ENCODE data around the gene CTNNBIP1.

- TF ChIP-seq, protein P1, sequence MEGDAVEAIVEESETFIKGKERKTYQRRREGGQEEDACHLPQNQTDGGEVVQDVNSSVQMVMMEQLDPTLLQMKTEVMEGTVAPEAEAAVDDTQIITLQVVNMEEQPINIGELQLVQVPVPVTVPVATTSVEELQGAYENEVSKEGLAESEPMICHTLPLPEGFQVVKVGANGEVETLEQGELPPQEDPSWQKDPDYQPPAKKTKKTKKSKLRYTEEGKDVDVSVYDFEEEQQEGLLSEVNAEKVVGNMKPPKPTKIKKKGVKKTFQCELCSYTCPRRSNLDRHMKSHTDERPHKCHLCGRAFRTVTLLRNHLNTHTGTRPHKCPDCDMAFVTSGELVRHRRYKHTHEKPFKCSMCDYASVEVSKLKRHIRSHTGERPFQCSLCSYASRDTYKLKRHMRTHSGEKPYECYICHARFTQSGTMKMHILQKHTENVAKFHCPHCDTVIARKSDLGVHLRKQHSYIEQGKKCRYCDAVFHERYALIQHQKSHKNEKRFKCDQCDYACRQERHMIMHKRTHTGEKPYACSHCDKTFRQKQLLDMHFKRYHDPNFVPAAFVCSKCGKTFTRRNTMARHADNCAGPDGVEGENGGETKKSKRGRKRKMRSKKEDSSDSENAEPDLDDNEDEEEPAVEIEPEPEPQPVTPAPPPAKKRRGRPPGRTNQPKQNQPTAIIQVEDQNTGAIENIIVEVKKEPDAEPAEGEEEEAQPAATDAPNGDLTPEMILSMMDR (IDR thresholded peaks at IDR 0.05; ENCODE audit: low read depth, low read length, missing input control): no peak
- TF ChIP-seq TAF1 (conservative IDR thresholded peaks at IDR 0.05) (no peak), SP1 (IDR thresholded peaks at IDR 0.05) (no peak), RAD21 (IDR thresholded peaks at IDR 0.05) (no peak)
- TF ChIP-seq, protein P2, sequence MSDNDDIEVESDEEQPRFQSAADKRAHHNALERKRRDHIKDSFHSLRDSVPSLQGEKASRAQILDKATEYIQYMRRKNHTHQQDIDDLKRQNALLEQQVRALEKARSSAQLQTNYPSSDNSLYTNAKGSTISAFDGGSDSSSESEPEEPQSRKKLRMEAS (IDR thresholded peaks at IDR 0.05): no peak
- TF ChIP-seq, protein P3, sequence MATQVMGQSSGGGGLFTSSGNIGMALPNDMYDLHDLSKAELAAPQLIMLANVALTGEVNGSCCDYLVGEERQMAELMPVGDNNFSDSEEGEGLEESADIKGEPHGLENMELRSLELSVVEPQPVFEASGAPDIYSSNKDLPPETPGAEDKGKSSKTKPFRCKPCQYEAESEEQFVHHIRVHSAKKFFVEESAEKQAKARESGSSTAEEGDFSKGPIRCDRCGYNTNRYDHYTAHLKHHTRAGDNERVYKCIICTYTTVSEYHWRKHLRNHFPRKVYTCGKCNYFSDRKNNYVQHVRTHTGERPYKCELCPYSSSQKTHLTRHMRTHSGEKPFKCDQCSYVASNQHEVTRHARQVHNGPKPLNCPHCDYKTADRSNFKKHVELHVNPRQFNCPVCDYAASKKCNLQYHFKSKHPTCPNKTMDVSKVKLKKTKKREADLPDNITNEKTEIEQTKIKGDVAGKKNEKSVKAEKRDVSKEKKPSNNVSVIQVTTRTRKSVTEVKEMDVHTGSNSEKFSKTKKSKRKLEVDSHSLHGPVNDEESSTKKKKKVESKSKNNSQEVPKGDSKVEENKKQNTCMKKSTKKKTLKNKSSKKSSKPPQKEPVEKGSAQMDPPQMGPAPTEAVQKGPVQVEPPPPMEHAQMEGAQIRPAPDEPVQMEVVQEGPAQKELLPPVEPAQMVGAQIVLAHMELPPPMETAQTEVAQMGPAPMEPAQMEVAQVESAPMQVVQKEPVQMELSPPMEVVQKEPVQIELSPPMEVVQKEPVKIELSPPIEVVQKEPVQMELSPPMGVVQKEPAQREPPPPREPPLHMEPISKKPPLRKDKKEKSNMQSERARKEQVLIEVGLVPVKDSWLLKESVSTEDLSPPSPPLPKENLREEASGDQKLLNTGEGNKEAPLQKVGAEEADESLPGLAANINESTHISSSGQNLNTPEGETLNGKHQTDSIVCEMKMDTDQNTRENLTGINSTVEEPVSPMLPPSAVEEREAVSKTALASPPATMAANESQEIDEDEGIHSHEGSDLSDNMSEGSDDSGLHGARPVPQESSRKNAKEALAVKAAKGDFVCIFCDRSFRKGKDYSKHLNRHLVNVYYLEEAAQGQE (IDR thresholded peaks at IDR 0.05): no peak
- TF ChIP-seq, protein P4, sequence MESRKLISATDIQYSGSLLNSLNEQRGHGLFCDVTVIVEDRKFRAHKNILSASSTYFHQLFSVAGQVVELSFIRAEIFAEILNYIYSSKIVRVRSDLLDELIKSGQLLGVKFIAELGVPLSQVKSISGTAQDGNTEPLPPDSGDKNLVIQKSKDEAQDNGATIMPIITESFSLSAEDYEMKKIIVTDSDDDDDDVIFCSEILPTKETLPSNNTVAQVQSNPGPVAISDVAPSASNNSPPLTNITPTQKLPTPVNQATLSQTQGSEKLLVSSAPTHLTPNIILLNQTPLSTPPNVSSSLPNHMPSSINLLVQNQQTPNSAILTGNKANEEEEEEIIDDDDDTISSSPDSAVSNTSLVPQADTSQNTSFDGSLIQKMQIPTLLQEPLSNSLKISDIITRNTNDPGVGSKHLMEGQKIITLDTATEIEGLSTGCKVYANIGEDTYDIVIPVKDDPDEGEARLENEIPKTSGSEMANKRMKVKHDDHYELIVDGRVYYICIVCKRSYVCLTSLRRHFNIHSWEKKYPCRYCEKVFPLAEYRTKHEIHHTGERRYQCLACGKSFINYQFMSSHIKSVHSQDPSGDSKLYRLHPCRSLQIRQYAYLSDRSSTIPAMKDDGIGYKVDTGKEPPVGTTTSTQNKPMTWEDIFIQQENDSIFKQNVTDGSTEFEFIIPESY (IDR thresholded peaks at IDR 0.05): no peak
These were observed 39.0 kb downstream of the CTNNBIP1 start for GRCh38 chr1:9871021-9871420.

Measured in liver (tissue), 3 donors.